K562 (cell line): ENCODE measurements around the gene HSPB1. TPM values are rescaled to one million over a fixed set of nuclear protein-coding genes. Genes with fewer than 3 reads are reported as not detected.

ENCODE experiments used
- ATAC-seq: fragments of 200-7000 bp; cut with Tn5 transposase; 3 replicates; pipeline ENCODE4 v1.9.1; 2020; ENCODE audit warnings: moderate library complexity
- BruUV-seq: library from RNA; stranded (reverse); fragments of 400-500 nt; replicated peaks from 2 replicates; lab custom pipeline; 2021; lab: Mats Ljungman, UMichigan
- CTCF ChIA-PET: fragments of 300-600 bp; formaldehyde crosslinking; extraction: SDS; loops from one replicate; lab custom pipeline; 2021; ENCODE audit warnings: low intra/inter-chr PET ratio; lab: Yijun Ruan, JAX
- POLR2A ChIA-PET: fragments of 300-600, 350-650 bp; sonication (Branson Sonifier 250); formaldehyde crosslinking; extraction: SDS; loops from one replicate; lab custom pipeline; 2021; ENCODE audit warnings: antibody characterized with exemption, inconsistent platforms; lab: Yijun Ruan, JAX
- DNase-seq, 4 experiments: peaks; one replicate each; pipeline versions ENCODE4 v3.0.0 to v3.0.0-alpha.2; 2011 to 2018; ENCODE audit warnings: low spot score in 3 of 4, mixed read lengths in 3 of 4; ENCODE audit errors: extremely low read depth in 1 of 4
- FAIRE-seq: peaks from 2 replicates; lab custom pipeline; 2011; peaks lifted over from hg19 to GRCh38; lab: Jason Lieb, UNC
- H2AFZ ChIP-seq: 2 replicates; pipeline ENCODE4 v1.6.0; 2011; ENCODE audit warnings: low read depth, low read length, control low read depth, inconsistent platforms
- H3K27ac ChIP-seq: fragments of 200-600 bp; 3 replicates; pipeline ENCODE4 v1.8.0; 2011; ENCODE audit warnings: low read depth, mild to moderate bottlenecking, control low read depth, inconsistent platforms, low read length, moderate library complexity, mixed read lengths; ENCODE audit errors: extremely low read depth
- H3K27me3 ChIP-seq, 2 experiments: fragments of 300-600 bp in 1 of 2; 2 replicates in 1 of 2; 3 replicates in 1 of 2; pipeline versions ENCODE4 v1.6.0 to v1.8.0; 2011; ENCODE audit warnings: inconsistent platforms in 2 of 2, low read length in 2 of 2, mild to moderate bottlenecking in 1 of 2, mixed read lengths in 1 of 2, moderate library complexity in 1 of 2; ENCODE audit not compliant: control insufficient read depth in 2 of 2, insufficient read depth in 2 of 2
- H3K36me3 ChIP-seq: fragments of 300-600 bp; 3 replicates; pipeline ENCODE4 v1.8.0; 2011; ENCODE audit warnings: mild to moderate bottlenecking, low read length, inconsistent platforms; ENCODE audit not compliant: control insufficient read depth, insufficient read depth
- H3K4me1 ChIP-seq, 2 experiments: fragments of 200-600 bp in 1 of 2; replicated peaks in 1 of 2; 2 replicates in 1 of 2; 3 replicates in 1 of 2; pipeline versions ENCODE4 v1.5.1 to v1.8.0; 2011; ENCODE audit warnings: inconsistent platforms in 2 of 2, low read length in 2 of 2, mild to moderate bottlenecking in 1 of 2, mixed read lengths in 1 of 2, moderate library complexity in 1 of 2; ENCODE audit not compliant: control insufficient read depth in 2 of 2, insufficient read depth in 2 of 2
- H3K4me2 ChIP-seq: 2 replicates; pipeline ENCODE4 v1.6.1; 2011; ENCODE audit warnings: low read length, control low read depth, inconsistent platforms, mixed read lengths; ENCODE audit not compliant: insufficient read depth
- H3K4me3 ChIP-seq: fragments of 200-600 bp; sonication (generic), shearing (Covaris generic); 2 replicates; pipeline ENCODE4 v1.5.1; 2016; ENCODE audit warnings: control low read depth, inconsistent platforms
- H3K79me2 ChIP-seq: fragments of 200-600 bp; 3 replicates; pipeline ENCODE4 v1.8.0; 2011; ENCODE audit warnings: low read length, inconsistent platforms; ENCODE audit not compliant: control insufficient read depth, insufficient read depth
- H3K9ac ChIP-seq, 2 experiments: 2 replicates each; pipeline versions ENCODE4 v1.6.0 to v1.6.1; 2011; ENCODE audit warnings: low read depth in 2 of 2, low read length in 2 of 2, control low read depth in 1 of 2, inconsistent platforms in 1 of 2, mild to moderate bottlenecking in 1 of 2, mixed read lengths in 1 of 2; ENCODE audit not compliant: insufficient read depth in 1 of 2
- H3K9me1 ChIP-seq: one replicate; pipeline ENCODE4 v1.6.0; 2011; ENCODE audit warnings: inconsistent platforms, mild to moderate bottlenecking, low read length, moderate library complexity; ENCODE audit not compliant: control insufficient read depth, insufficient read depth
- H3K9me3 ChIP-seq: replicated peaks from 2 replicates; pipeline ENCODE4 v1.5.1; 2011; ENCODE audit warnings: low read depth, low read length, inconsistent platforms; ENCODE audit not compliant: control insufficient read depth, insufficient read depth
- H4K20me1 ChIP-seq: replicated peaks from 2 replicates; pipeline ENCODE4 v1.6.1; 2011; ENCODE audit warnings: low read length, inconsistent platforms, mixed read lengths; ENCODE audit not compliant: control insufficient read depth, insufficient read depth
- MGA ChIP-seq: fragments of 450-650 bp; IDR thresholded peaks from 2 replicates; pipeline ENCODE4 v1.6.1; 2016; ENCODE audit warnings: mild to moderate bottlenecking, moderate library complexity
- RBM25 ChIP-seq: fragments of 200-400 bp; formaldehyde crosslinking; IDR thresholded peaks from 2 replicates; pipeline ENCODE4 v1.6.1; 2018; ENCODE audit warnings: low read length, low read depth, moderate library complexity; ENCODE audit not compliant: severe bottlenecking
- TEAD2 ChIP-seq: fragments of 450-650 bp; IDR thresholded peaks from 2 replicates; pipeline ENCODE4 v1.6.1; 2016; ENCODE audit warnings: missing genetic modification characterization, control low read depth, missing compliant biosample characterization
- ZNF121 ChIP-seq: sonication (generic); formaldehyde crosslinking; conservative IDR thresholded peaks from 2 replicates; pipeline ENCODE4 v1.8.0; 2022; ENCODE audit warnings: missing genetic modification reagents
- WGBS: fragments of 100-300 bp; shearing (Covaris generic); methylation state at CpG from one replicate; pipeline ENCODE4 v1.1.6; 2016; ENCODE audit warnings: low coverage, mixed read lengths; ENCODE audit not compliant: insufficient coverage; ENCODE audit errors: missing lambda C conversion rate; 5-methylcytosine and 5-hydroxymethylcytosine counted together
- in situ Hi-C: fragments of 300-500 bp; cut with MboI; formaldehyde crosslinking; loops from 4 replicates; pipeline ENCODE4 v1.15.0; 2018; ENCODE audit warnings: inconsistent platforms, mixed read lengths
- intact Hi-C: fragments of 100-400 bp; cut with micrococcal nuclease; formaldehyde crosslinking; loops from 2 replicates; pipeline ENCODE4 v1.14.2; 2022
- polyA plus RNA-seq, 8 experiments: library from polyadenylated mRNA; depleted of rRNA in 4 of 8; stranded (reverse) in 5 of 8; unstranded in 3 of 8; fragments of >200 nt; fragmentation: Nextera tagmentation in 2 of 8; fragmentation: Illumina TruSeq in 1 of 8; extraction: Ambion mirVana in 2 of 8; extraction: Trizol in 1 of 8; gene quantifications; 2 replicates each; pipeline versions ENCODE4 v1.2.1 to v1.2.3, GENCODE V29; 2011 to 2014; ENCODE audit warnings: inconsistent platforms in 1 of 8, missing spikeins in 1 of 8
- total RNA-seq, 7 experiments: library from RNA; depleted of rRNA in 6 of 7; stranded (reverse); fragments of >200 nt in 6 of 7; fragmentation: Illumina TruSeq in 2 of 7; extraction: Trizol in 2 of 7; gene quantifications; 2 replicates each; pipeline versions ENCODE4 v1.2.1 to v1.2.3, GENCODE V29; 2011 to 2021; ENCODE audit warnings: low replicate concordance in 1 of 7

Gene HSPB1
- total and polyA plus RNA-seq, 9 of the 15 experiments (the other 6 are each of a cell fraction or from before 2014, with no cell fraction given) = 27.1 to 522 (median 138) TPM

- no peaks in the 10 kb centered on the region for H3K9me3 ChIP-seq
- H3K27me3 ChIP-seq = no peaks in the 10 kb centered on the region
- H3K36me3 ChIP-seq = peaks cover 86% of the 10 kb centered on the region
- peaks cover 13 to 23% of the 10 kb centered on the region in 2 experiments; a peak in 4 of 5 replicates for H3K4me1 ChIP-seq
- no peaks in the 10 kb centered on the region for H3K9me1 ChIP-seq
- H3K9ac ChIP-seq = no peak overlapping the region
- CTCF ChIA-PET = no interaction called here
- POLR2A ChIA-PET = interaction anchor here (1.1 to 3.6 kb wide), 3 partner anchors 11 to 31 kb away, joined by 3 to 15 read pairs (median 5); no protein-coding TSS in a partner anchor
- DNase-seq (no peak), FAIRE-seq (no peak), ATAC-seq (no peak)
- H4K20me1 ChIP-seq = peaks cover 44% of the 10 kb centered on the region
- no peak overlapping the region for H3K27ac ChIP-seq
- no TSS peak for BruUV-seq
- H3K4me3 ChIP-seq = no peak overlapping the region
- in situ Hi-C loops = no loop called here
- H2AFZ ChIP-seq = no peak overlapping the region
- peak; percentile 45 for TF ChIP-seq RBM25
- TF ChIP-seq ZNF121 (CRISPR knock-in tag) = peak; percentile 92
- no peak for TF ChIP-seq MGA
- no peak for TF ChIP-seq TEAD2
- peaks cover 98% of the 10 kb centered on the region for H3K79me2 ChIP-seq
- 94% methylated on average over 6 of the region's 6 CpGs for WGBS
- intact Hi-C loops = no loop called here
- H3K4me2 ChIP-seq = no peak overlapping the region
Measured at GRCh38 chr7:76334320-76334967, 32.0 kb downstream of the HSPB1 start.
